GM12878 (cell line): ENCODE data around the gene TRMT10C. TPM values are rescaled to one million over a fixed set of nuclear protein-coding genes. Genes with fewer than 3 reads are reported as not detected.
"Not testable (repeated sequence)": the region's sequence is repeated elsewhere in the genome, so short reads cannot be mapped to it uniquely, and the experiment has no call there.

Source experiments
- ATAC-seq: fragments of 200-7000 bp; cut with Tn5 transposase; 3 replicates; pipeline ENCODE4 v1.9.1; 2020; ENCODE audit warnings: mild to moderate bottlenecking, moderate library complexity
- BruUV-seq: library from RNA; stranded (reverse); fragments of 400-500 nt; replicated peaks from 2 replicates; lab custom pipeline; 2021; lab: Mats Ljungman, UMichigan
- CTCF ChIA-PET: fragments of 300-600 bp; sonication (Branson Sonifier 250); formaldehyde crosslinking; extraction: SDS; loops from one replicate; lab custom pipeline; 2021; ENCODE audit warnings: inconsistent platforms; lab: Yijun Ruan, JAX
- POLR2A ChIA-PET: fragments of 350-600 bp; formaldehyde crosslinking; extraction: SDS; loops from one replicate; lab custom pipeline; 2021; ENCODE audit warnings: inconsistent platforms; lab: Charles Lee
- RAD21 ChIA-PET: fragments of 300-600 bp; sonication (Branson Sonifier 250); formaldehyde crosslinking; loops from one replicate; lab custom pipeline; 2023; ENCODE audit warnings: antibody characterized with exemption; ENCODE audit not compliant: unreplicated experiment; lab: Charles Lee
- SMC1A ChIA-PET: fragments of 300-600 bp; sonication (Branson Sonifier 250); formaldehyde crosslinking; loops from one replicate; lab custom pipeline; 2023; ENCODE audit not compliant: unreplicated experiment, uncharacterized antibody; lab: Charles Lee
- DNase-seq: peaks from one replicate; pipeline ENCODE4 v3.0.0-alpha.2; 2011; ENCODE audit warnings: low read depth, low spot score
- FAIRE-seq: peaks from 3 replicates; lab custom pipeline; 2011; peaks lifted over from hg19 to GRCh38; lab: Jason Lieb, UNC
- H2AFZ ChIP-seq: 2 replicates; pipeline ENCODE4 v1.6.0; 2011; ENCODE audit warnings: low read depth, low read length, control low read depth; ENCODE audit not compliant: control insufficient read depth
- H3K27ac ChIP-seq: 2 replicates; pipeline ENCODE4 v1.5.1; 2011; ENCODE audit warnings: control low read depth; ENCODE audit not compliant: control insufficient read depth, insufficient read depth
- H3K27me3 ChIP-seq, 2 experiments: replicated peaks in 1 of 2; 2 replicates each; pipeline versions ENCODE4 v1.6.0 to v1.6.1; 2011; ENCODE audit warnings: low read length in 1 of 2; ENCODE audit not compliant: control insufficient read depth in 2 of 2, insufficient read depth in 2 of 2
- H3K36me3 ChIP-seq, 2 experiments: 2 replicates each; pipeline ENCODE4 v1.5.1; 2011; ENCODE audit warnings: low read length in 1 of 2; ENCODE audit not compliant: control insufficient read depth in 2 of 2, insufficient read depth in 2 of 2
- H3K4me1 ChIP-seq: 2 replicates; pipeline ENCODE4 v1.6.1; 2011; ENCODE audit warnings: mild to moderate bottlenecking, low read length, moderate library complexity, mixed read lengths; ENCODE audit not compliant: control insufficient read depth, insufficient read depth
- H3K4me2 ChIP-seq: 2 replicates; pipeline ENCODE4 v1.6.0; 2011; ENCODE audit warnings: control low read depth; ENCODE audit not compliant: control insufficient read depth, insufficient read depth
- H3K4me3 ChIP-seq: fragments of 200-600 bp; sonication (generic); 2 replicates; pipeline ENCODE4 v1.5.1; 2016
- H3K79me2 ChIP-seq: 2 replicates; pipeline ENCODE4 v1.6.0; 2011; ENCODE audit warnings: low read length; ENCODE audit not compliant: control insufficient read depth, insufficient read depth
- H3K9ac ChIP-seq: 2 replicates; pipeline ENCODE4 v1.8.0; 2011; ENCODE audit warnings: low read length, control low read depth, mixed read lengths; ENCODE audit not compliant: control insufficient read depth, insufficient read depth
- H3K9me3 ChIP-seq: replicated peaks from 3 replicates; pipeline ENCODE4 v1.5.1; 2011; ENCODE audit warnings: mild to moderate bottlenecking, low read length; ENCODE audit not compliant: control insufficient read depth, insufficient read depth
- H4K20me1 ChIP-seq: 2 replicates; pipeline ENCODE4 v1.6.0; 2011; ENCODE audit not compliant: control insufficient read depth, insufficient read depth
- BACH1 ChIP-seq: fragments of 450-650 bp; IDR thresholded peaks from 2 replicates; pipeline ENCODE4 v1.6.1; 2017; ENCODE audit warnings: mild to moderate bottlenecking, borderline replicate concordance
- BCLAF1 ChIP-seq: fragments of 450-650 bp; IDR thresholded peaks from 2 replicates; pipeline ENCODE4 v1.6.1; 2017; ENCODE audit warnings: antibody characterized with exemption, mild to moderate bottlenecking, moderate library complexity
- EGR1 ChIP-seq, 2 experiments: IDR thresholded peaks; 1 replicate in 1 of 2; 2 replicates in 1 of 2; pipeline ENCODE4 v1.6.1; 2011 to 2012; ENCODE audit warnings: low read depth in 2 of 2, low read length in 2 of 2, borderline replicate concordance in 1 of 2, mild to moderate bottlenecking in 1 of 2, moderate library complexity in 1 of 2
- MEF2B ChIP-seq: fragments of 450-650 bp; IDR thresholded peaks from 2 replicates; pipeline ENCODE4 v1.6.1; 2018; ENCODE audit warnings: mild to moderate bottlenecking, moderate library complexity; ENCODE audit not compliant: partially characterized antibody, poor library complexity, severe bottlenecking
- NBN ChIP-seq: fragments of 450-650 bp; IDR thresholded peaks from 2 replicates; pipeline ENCODE4 v1.6.1; 2016
- NFYA ChIP-seq: IDR thresholded peaks from 2 replicates; pipeline ENCODE4 v1.6.1; 2011; ENCODE audit warnings: low read depth, mild to moderate bottlenecking, low read length, improper control_type of control experiment, borderline replicate concordance
- NR2F1 ChIP-seq: fragments of 450-650 bp; conservative IDR thresholded peaks from 2 replicates; pipeline ENCODE4 v1.6.1; 2017; ENCODE audit warnings: mild to moderate bottlenecking
- PKNOX1 ChIP-seq: fragments of 450-650 bp; IDR thresholded peaks from 2 replicates; pipeline ENCODE4 v1.6.1; 2016; ENCODE audit warnings: mild to moderate bottlenecking
- RELB ChIP-seq: fragments of 450-650 bp; IDR thresholded peaks from 2 replicates; pipeline ENCODE4 v1.6.1; 2017; ENCODE audit warnings: low read depth, mild to moderate bottlenecking, moderate library complexity
- TBL1XR1 ChIP-seq: IDR thresholded peaks from 2 replicates; pipeline ENCODE4 v1.6.1; 2012; ENCODE audit warnings: low read depth, low read length, improper control_type of control experiment
- YBX1 ChIP-seq: fragments of 450-650 bp; IDR thresholded peaks from 2 replicates; pipeline ENCODE4 v1.6.1; 2016; ENCODE audit warnings: antibody characterized with exemption
- ZNF207 ChIP-seq: fragments of 450-650 bp; IDR thresholded peaks from 2 replicates; pipeline ENCODE4 v1.6.1; 2014; ENCODE audit warnings: antibody characterized with exemption, mild to moderate bottlenecking, borderline replicate concordance
- ZZZ3 ChIP-seq: IDR thresholded peaks from 2 replicates; pipeline ENCODE4 v1.6.1; 2011; ENCODE audit warnings: low read depth; ENCODE audit not compliant: control insufficient read depth, insufficient read length
- WGBS: methylation state at CpG from one replicate; pipeline ENCODE4 v1.1.6; 2016; ENCODE audit warnings: low lambda C conversion rate; ENCODE audit not compliant: insufficient replicate concordance, insufficient coverage; ENCODE audit errors: missing lambda C conversion rate; 5-methylcytosine and 5-hydroxymethylcytosine counted together
- in situ Hi-C: fragments of 300-500 bp; cut with MboI; formaldehyde crosslinking; loops from 9 replicates; pipeline ENCODE4 v1.14.3; 2018; ENCODE audit warnings: mixed read lengths
- intact Hi-C: fragments of 100-400 bp; cut with micrococcal nuclease; formaldehyde crosslinking; loops from one replicate; pipeline ENCODE4 v1.14.2; 2022; ENCODE audit not compliant: unreplicated experiment
- polyA plus RNA-seq, 11 experiments: library from polyadenylated mRNA; depleted of rRNA in 4 of 11; unstranded in 6 of 11; stranded (reverse) in 5 of 11; fragments of >200 nt; fragmentation: Nextera tagmentation in 4 of 11; fragmentation: Illumina TruSeq in 1 of 11; extraction: Ambion mirVana in 4 of 11; extraction: Trizol in 1 of 11; gene quantifications; 1 replicate in 1 of 11; 2 replicates in 10 of 11; pipeline versions ENCODE4 v1.2.1 to v1.2.3, GENCODE V29; 2011 to 2016; ENCODE audit warnings: inconsistent platforms in 2 of 11, missing spikeins in 2 of 11, low read depth in 1 of 11
- total RNA-seq, 4 experiments: library from RNA; depleted of rRNA in 3 of 4; stranded (reverse); fragments of >200 nt in 3 of 4; fragmentation: Illumina TruSeq in 1 of 4; extraction: Trizol in 1 of 4; gene quantifications; 2 replicates each; pipeline versions ENCODE4 v1.2.1 to v1.2.3, GENCODE V29; 2013 to 2021

The TRMT10C gene
- total and polyA plus RNA-seq, 10 of the 15 experiments (the other 5 are each of a cell fraction or from before 2014, with no cell fraction given) = 33.0 to 82.1 (median 47.1) TPM

- H3K4me3 ChIP-seq, FAIRE-seq, BruUV-seq, H3K27me3 ChIP-seq, RAD21 ChIA-PET, H3K9ac ChIP-seq, DNase-seq, ATAC-seq, in situ Hi-C loops, H3K27ac ChIP-seq, intact Hi-C loops, POLR2A ChIA-PET, H3K36me3 ChIP-seq, H4K20me1 ChIP-seq, H2AFZ ChIP-seq, H3K9me3 ChIP-seq, H3K79me2 ChIP-seq, H3K4me1 ChIP-seq, H3K4me2 ChIP-seq, CTCF ChIA-PET: not testable (repeated sequence)
- WGBS = 71% methylated on average over 5 of the region's 5 CpGs
- SMC1A ChIA-PET = interaction anchor here (0.8 kb wide), 1 partner anchor 10 kb away, joined by 3 read pairs; no protein-coding TSS in a partner anchor
Observed at GRCh38 chr3:101553381-101553780, 8.3 kb upstream of the TRMT10C start.

- H2AFZ ChIP-seq = no peak overlapping the region
- no peaks in the 10 kb centered on the region for H4K20me1 ChIP-seq
- FAIRE-seq (no peak), DNase-seq (no peak), ATAC-seq (no peak)
- no peak overlapping the region for H3K9ac ChIP-seq
- no peaks in the 10 kb centered on the region for H3K9me3 ChIP-seq
- no peak overlapping the region for H3K4me3 ChIP-seq
- 14% methylated on average over 2 of the region's 3 CpGs for WGBS
- RAD21 ChIA-PET = no interaction called here
- no peaks in the 10 kb centered on the region for H3K79me2 ChIP-seq
- intact Hi-C loops = no loop called here
- H3K27me3 ChIP-seq = no peaks in the 10 kb centered on the region
- no TSS peak for BruUV-seq
- CTCF ChIA-PET = interaction anchor here (0.8 to 1.1 kb wide), 2 partner anchors 18 to 122 kb away, joined by 3 read pairs; partner anchors contain the start of gene PCNP
- no peaks in the 10 kb centered on the region for H3K4me1 ChIP-seq
- in situ Hi-C loops = no loop called here
- no peak overlapping the region for H3K27ac ChIP-seq
- SMC1A ChIA-PET = no interaction called here
- H3K36me3 ChIP-seq = no peaks in the 10 kb centered on the region
- POLR2A ChIA-PET = no interaction called here
- H3K4me2 ChIP-seq = no peak overlapping the region
- no peak for TF ChIP-seq YBX1
- TF ChIP-seq MEF2B = no peak
- no peak for TF ChIP-seq TBL1XR1
- TF ChIP-seq EGR1 (IDR thresholded peaks at IDR 0.05; ENCODE audit: borderline replicate concordance in 1 of 2, low read depth in 2 of 2, low read length in 2 of 2) = no peak
- TF ChIP-seq PKNOX1 = no peak
- TF ChIP-seq BCLAF1 = no peak
- TF ChIP-seq BACH1 = no peak
- no peak for TF ChIP-seq NR2F1
- no peak for TF ChIP-seq NFYA
- no peak for TF ChIP-seq ZNF207
- TF ChIP-seq RELB = no peak
- TF ChIP-seq NBN = no peak
- TF ChIP-seq ZZZ3 = no peak
Observed at GRCh38 chr3:101556064-101556463, 5.6 kb upstream of the TRMT10C start.
